OCI-LY1 (cell line): ENCODE measurements around the gene DECR2.
"Not testable (repeated sequence)": the region's sequence is repeated elsewhere in the genome, so short reads cannot be mapped to it uniquely, and the experiment has no call there.

ENCODE experiments used
- EZH2 ChIP-seq: fragments of 200-600 bp; sonication (generic), shearing (Covaris generic); IDR thresholded peaks from 2 replicates; pipeline ENCODE4 v1.8.0; 2017; ENCODE audit warnings: borderline replicate concordance, mixed run types, mild to moderate bottlenecking, antibody characterized with exemption, low read length, moderate library complexity, mixed read lengths
- TF ChIP-seq, protein P1 (sequence below): fragments of 200-600 bp; sonication (generic), shearing (Covaris generic); IDR thresholded peaks from 2 replicates; pipeline ENCODE4 v1.5.1; 2017; ENCODE audit warnings: mild to moderate bottlenecking, antibody characterized with exemption, low read length, moderate library complexity, mixed read lengths

DNA sequence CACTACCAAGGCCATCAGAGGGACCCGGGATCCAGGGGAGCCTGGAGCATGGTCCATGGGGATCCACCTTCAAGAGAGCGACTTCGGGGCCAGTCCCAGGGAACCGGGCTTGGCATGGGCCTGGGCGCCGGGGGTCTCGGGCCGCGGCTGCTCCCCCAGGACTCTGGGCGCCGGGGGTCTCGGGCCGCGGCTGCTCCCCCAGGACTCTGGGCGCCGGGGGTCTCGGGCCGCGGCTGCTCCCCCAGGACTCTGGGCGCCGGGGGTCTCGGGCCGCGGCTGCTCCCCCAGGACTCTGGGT lies 39.0 kb upstream of the DECR2 start:
- TF ChIP-seq, protein P1, sequence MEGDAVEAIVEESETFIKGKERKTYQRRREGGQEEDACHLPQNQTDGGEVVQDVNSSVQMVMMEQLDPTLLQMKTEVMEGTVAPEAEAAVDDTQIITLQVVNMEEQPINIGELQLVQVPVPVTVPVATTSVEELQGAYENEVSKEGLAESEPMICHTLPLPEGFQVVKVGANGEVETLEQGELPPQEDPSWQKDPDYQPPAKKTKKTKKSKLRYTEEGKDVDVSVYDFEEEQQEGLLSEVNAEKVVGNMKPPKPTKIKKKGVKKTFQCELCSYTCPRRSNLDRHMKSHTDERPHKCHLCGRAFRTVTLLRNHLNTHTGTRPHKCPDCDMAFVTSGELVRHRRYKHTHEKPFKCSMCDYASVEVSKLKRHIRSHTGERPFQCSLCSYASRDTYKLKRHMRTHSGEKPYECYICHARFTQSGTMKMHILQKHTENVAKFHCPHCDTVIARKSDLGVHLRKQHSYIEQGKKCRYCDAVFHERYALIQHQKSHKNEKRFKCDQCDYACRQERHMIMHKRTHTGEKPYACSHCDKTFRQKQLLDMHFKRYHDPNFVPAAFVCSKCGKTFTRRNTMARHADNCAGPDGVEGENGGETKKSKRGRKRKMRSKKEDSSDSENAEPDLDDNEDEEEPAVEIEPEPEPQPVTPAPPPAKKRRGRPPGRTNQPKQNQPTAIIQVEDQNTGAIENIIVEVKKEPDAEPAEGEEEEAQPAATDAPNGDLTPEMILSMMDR, result not testable (repeated sequence)
- not testable (repeated sequence) for TF ChIP-seq EZH2
